HUES48 (cell line): Measurements from ENCODE around the gene DCC.

Experiments used
- H3K27ac ChIP-seq: one replicate; pipeline ENCODE4 v1.7.0; 2013; ENCODE audit warnings: low read depth, low read length, inconsistent platforms
- H3K27me3 ChIP-seq: 2 replicates; pipeline ENCODE4 v1.6.1; 2013; ENCODE audit warnings: mild to moderate bottlenecking, low read length; ENCODE audit not compliant: control insufficient read depth, insufficient read depth
- H3K36me3 ChIP-seq: 2 replicates; pipeline ENCODE4 v1.6.1; 2013; ENCODE audit warnings: low read length; ENCODE audit not compliant: control insufficient read depth, insufficient read depth
- H3K4me1 ChIP-seq: 2 replicates; pipeline ENCODE4 v1.6.1; 2013; ENCODE audit warnings: mild to moderate bottlenecking, low read length; ENCODE audit not compliant: control insufficient read depth, insufficient read depth
- H3K4me3 ChIP-seq: 2 replicates; pipeline ENCODE4 v1.5.1; 2013; ENCODE audit warnings: mild to moderate bottlenecking, low read depth, low read length
- H3K9ac ChIP-seq: 2 replicates; pipeline ENCODE4 v1.6.1; 2013; ENCODE audit warnings: mild to moderate bottlenecking, low read depth, low read length, moderate library complexity
- H3K9me3 ChIP-seq: 2 replicates; pipeline ENCODE4 v1.6.1; 2013; ENCODE audit warnings: low read length; ENCODE audit not compliant: control insufficient read depth, insufficient read depth

DCC gene

DNA sequence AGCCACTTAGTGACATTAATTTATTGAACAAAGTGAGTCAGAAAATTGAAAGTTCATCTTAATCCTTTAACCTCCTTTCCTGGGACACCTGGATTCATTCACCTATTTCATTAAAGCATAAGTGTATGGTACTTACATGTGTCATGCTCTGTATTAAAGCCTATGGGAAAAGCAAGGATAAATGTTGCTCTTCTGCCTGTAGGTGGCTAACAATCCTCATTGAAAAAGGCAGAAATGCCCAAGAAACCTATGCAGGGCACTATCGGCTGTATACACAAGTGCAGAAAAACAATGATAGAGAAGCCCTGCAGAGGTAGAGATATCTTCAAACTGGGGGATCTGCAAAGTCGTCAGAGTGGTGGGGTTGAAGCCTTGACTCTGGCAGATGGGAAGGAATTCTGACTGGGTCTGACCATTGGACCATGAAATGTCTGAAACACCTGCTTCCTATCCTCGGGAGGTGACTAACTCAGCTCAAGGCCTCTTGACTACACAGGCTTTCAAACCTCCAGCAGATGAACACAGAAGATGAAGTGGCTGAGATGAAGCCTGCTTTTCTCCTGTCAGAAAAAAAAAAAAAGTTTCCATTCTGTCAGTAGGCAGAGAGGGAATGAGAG, 83.1 kb downstream of the DCC start:
- Histone ChIP-seq H3K4me3 (no peak overlapping the region), H3K27me3 (no peaks in the 10 kb centered on the region), H3K9me3 (no peaks in the 10 kb centered on the region), H3K36me3 (no peaks in the 10 kb centered on the region), H3K9ac (no peak overlapping the region), H3K27ac (no peak overlapping the region), H3K4me1 (no peaks in the 10 kb centered on the region)

DNA sequence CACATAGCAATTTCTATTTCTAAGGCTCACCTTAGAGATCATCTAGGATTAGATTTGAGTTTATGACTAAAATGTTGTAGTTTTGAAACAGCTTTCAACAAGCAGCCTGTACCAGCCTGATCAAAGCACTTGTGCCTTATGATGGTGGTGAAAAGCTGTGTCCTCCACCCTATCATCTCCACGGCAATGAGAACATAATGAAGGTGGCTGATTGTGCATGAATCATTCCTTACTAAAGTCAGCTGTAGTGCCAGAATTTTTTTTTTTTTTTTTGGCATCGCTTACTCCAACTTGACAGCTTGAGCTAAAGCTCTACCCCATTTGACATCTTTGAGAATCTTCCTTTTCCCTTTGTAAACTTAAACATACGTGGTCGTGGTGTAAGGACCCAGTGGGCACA, 86.0 kb downstream of the DCC start:
- Histone ChIP-seq H3K27ac (no peak overlapping the region), H3K9me3 (no peaks in the 10 kb centered on the region), H3K4me3 (no peak overlapping the region), H3K36me3 (no peaks in the 10 kb centered on the region), H3K4me1 (no peaks in the 10 kb centered on the region), H3K9ac (no peak overlapping the region), H3K27me3 (no peaks in the 10 kb centered on the region)

GRCh38 chr18:52426462-52426861, 86.5 kb downstream of the DCC start:
- H3K9me3 ChIP-seq = no peaks in the 10 kb centered on the region
- no peak overlapping the region for H3K9ac ChIP-seq
- H3K4me1 ChIP-seq = no peaks in the 10 kb centered on the region
- H3K36me3 ChIP-seq = no peaks in the 10 kb centered on the region
- no peak overlapping the region for H3K4me3 ChIP-seq
- no peaks in the 10 kb centered on the region for H3K27me3 ChIP-seq
- H3K27ac ChIP-seq = no peak overlapping the region

- no peak overlapping the region for H3K4me3 ChIP-seq
- no peaks in the 10 kb centered on the region for H3K36me3 ChIP-seq
- H3K9ac ChIP-seq = no peak overlapping the region
Measured at GRCh38 chr18:52427521-52428175, 87.7 kb downstream of the DCC start.

DNA sequence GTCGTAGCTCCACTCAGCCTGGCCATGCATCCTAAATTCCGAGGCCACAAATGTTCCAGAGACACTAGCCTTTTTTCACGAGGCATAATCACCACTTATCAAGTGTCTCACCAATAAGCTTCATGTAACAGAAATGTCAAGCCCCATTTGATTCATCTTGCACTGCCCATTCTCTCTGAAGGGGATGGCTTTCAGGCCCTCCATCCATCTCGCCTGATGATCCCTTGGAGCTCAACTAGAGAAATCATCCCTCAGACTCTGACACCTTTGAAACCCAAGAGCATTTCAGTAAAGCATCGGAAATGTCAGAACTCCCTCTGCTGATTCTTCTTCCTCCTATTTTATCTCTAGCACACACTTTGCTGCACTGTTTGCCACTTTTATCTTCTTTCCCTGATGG, 91.7 kb downstream of the DCC start:
- Histone ChIP-seq H3K9ac (no peak overlapping the region), H3K27ac (no peak overlapping the region)

More at GRCh38 chr18:52427521-52428175, 87.7 kb downstream of the DCC start:
- Histone ChIP-seq H3K27ac (no peak overlapping the region), H3K27me3 (no peaks in the 10 kb centered on the region), H3K4me1 (no peaks in the 10 kb centered on the region), H3K9me3 (no peaks in the 10 kb centered on the region)

DNA sequence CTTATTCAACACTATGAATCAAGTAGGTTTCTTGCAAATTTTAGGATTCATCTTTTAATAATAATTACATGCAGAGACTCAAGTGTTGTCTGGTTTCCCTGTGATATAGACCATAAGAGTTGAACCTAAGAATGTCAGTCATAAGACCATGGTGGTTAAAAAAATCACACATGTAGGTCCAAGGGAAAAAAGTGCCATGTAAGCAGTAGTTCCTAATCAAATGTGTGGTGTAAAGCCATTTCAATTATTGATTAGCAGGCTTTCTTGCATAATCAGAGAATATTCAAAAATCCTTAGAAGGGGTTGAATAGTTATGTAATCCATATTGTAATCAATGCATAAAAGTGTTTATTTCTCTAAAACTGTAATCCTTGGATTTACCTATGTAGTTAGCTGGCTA, 93.8 kb downstream of the DCC start:
- H3K9me3 ChIP-seq = no peaks in the 10 kb centered on the region
- H3K27ac ChIP-seq = no peak overlapping the region
- H3K9ac ChIP-seq = no peak overlapping the region
- no peaks in the 10 kb centered on the region for H3K36me3 ChIP-seq
- H3K27me3 ChIP-seq = no peaks in the 10 kb centered on the region
- H3K4me1 ChIP-seq = no peaks in the 10 kb centered on the region
- H3K4me3 ChIP-seq = no peak overlapping the region

More for the DNA sequence above, 91.7 kb downstream of the DCC start:
- Histone ChIP-seq H3K36me3 (no peaks in the 10 kb centered on the region), H3K9me3 (no peaks in the 10 kb centered on the region), H3K27me3 (no peaks in the 10 kb centered on the region), H3K4me3 (no peak overlapping the region), H3K4me1 (no peaks in the 10 kb centered on the region)

GRCh38 chr18:52435301-52435700, 95.3 kb downstream of the DCC start:
- Histone ChIP-seq H3K4me3 (no peak overlapping the region), H3K36me3 (no peaks in the 10 kb centered on the region), H3K9me3 (no peaks in the 10 kb centered on the region), H3K9ac (no peak overlapping the region), H3K27ac (no peak overlapping the region), H3K27me3 (no peaks in the 10 kb centered on the region), H3K4me1 (no peaks in the 10 kb centered on the region)

GRCh38 chr18:52437161-52437560, 97.2 kb downstream of the DCC start:
- no peak overlapping the region for H3K4me3 ChIP-seq
- H3K27ac ChIP-seq = no peak overlapping the region
- H3K9ac ChIP-seq = no peak overlapping the region
- no peaks in the 10 kb centered on the region for H3K27me3 ChIP-seq
- H3K36me3 ChIP-seq = no peaks in the 10 kb centered on the region
- H3K9me3 ChIP-seq = no peaks in the 10 kb centered on the region
- no peaks in the 10 kb centered on the region for H3K4me1 ChIP-seq

GRCh38 chr18:52439457-52439856, 99.5 kb downstream of the DCC start:
- Histone ChIP-seq H3K27ac (no peak overlapping the region), H3K4me1 (peaks cover 6% of the 10 kb centered on the region; the same call in 1 of the 2 replicates), H3K27me3 (no peaks in the 10 kb centered on the region), H3K36me3 (no peaks in the 10 kb centered on the region), H3K9me3 (no peaks in the 10 kb centered on the region), H3K4me3 (no peak overlapping the region), H3K9ac (no peak overlapping the region)

DNA sequence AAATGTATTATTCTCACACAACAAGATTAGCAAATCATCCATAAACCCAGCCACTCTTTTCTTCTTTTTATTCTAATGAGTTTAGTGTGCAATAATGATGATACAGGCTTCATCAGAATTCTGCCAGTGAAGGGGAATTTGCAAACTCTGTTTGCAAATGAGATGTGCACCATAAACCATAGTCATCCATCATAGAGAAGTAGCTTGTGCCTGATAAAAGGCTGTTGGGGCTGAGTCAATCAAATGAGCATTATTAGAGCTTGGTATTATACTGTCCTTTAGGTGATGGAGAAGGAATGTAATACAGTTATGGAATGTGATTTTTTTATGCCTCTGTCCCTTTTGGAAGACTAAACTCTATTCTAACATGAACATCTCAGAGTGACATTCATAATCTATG, 101.8 kb downstream of the DCC start:
- H3K4me1 ChIP-seq = peaks cover 15% of the 10 kb centered on the region; the same call in 1 of the 2 replicates
- no peaks in the 10 kb centered on the region for H3K36me3 ChIP-seq
- no peaks in the 10 kb centered on the region for H3K9me3 ChIP-seq
- H3K27me3 ChIP-seq = no peaks in the 10 kb centered on the region
- H3K27ac ChIP-seq = no peak overlapping the region
- H3K4me3 ChIP-seq = no peak overlapping the region
- no peak overlapping the region for H3K9ac ChIP-seq

DNA sequence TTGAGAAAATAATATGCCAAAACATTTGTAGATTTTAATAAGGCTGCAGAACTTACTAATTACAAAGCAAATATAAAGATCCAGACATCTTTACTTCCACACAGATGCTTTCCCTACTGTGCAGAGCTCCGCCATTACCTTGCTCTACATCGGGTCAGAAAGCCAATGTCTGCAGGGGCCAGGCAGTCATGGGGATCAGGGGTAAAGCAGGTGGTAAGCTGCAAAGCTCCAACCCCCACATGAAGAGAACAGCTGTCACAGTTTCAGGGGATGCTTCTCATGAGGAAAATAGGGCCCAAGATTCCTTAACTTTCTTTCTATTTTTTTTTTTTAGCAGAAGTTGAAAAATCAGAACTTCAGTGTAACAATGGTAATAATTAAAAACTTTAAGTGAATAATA, 102.7 kb downstream of the DCC start:
- Histone ChIP-seq H3K9ac (no peak overlapping the region), H3K4me1 (peaks cover 15% of the 10 kb centered on the region; the same call in 1 of the 2 replicates), H3K9me3 (no peaks in the 10 kb centered on the region), H3K27me3 (no peaks in the 10 kb centered on the region), H3K27ac (no peak overlapping the region), H3K36me3 (no peaks in the 10 kb centered on the region), H3K4me3 (no peak overlapping the region)
